ENCODE data around the gene ZNF217.
"Not testable (repeated sequence)": the region's sequence is repeated elsewhere in the genome, so short reads cannot be mapped to it uniquely, and the experiment has no call there.

DNA sequence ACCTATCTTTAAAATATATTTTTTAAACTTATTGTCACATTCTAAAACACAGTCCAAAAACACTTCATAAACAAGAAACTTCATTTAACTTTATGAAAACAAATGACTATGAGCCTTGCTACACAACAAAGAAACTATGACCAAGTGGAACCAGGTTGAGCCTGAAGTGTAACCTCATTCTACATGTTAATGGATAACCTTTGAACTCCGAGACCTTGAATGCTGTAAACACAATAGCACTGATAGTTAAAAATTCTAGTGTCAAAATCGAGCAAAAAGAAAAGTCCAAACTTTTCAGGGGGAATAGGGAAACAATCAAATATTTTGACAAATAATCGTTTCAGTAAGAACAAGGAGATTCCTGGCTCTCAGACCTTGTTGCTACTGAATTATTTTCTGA is 2.1 kb upstream of the ZNF217 start:
- not testable (repeated sequence) for TF ChIP-seq EZH2phosphoT487 (IDR thresholded peaks at IDR 0.05; ENCODE audit: low read depth); CTCF (IDR thresholded peaks at IDR 0.05; ENCODE audit: low read depth, low read length)

All from OCI-LY3 (cell line).